Tibial nerve (tissue), 4 donors: Measurements from ENCODE around the gene RNF44. TPM values are rescaled to one million over a fixed set of nuclear protein-coding genes. Genes with fewer than 3 reads are reported as not detected.

Source experiments
- DNase-seq, 2 donors: peaks; one replicate each; pipeline ENCODE4 v3.0.0-alpha.2; 2019; ENCODE audit warnings: low spot score in 2 of 2
- H3K27ac ChIP-seq, 4 donors: fragments of 200-600 bp; sonication (generic) in 3 of 4; one replicate each; pipeline ENCODE4 v1.5.1; 2017 to 2019; ENCODE audit warnings: mild to moderate bottlenecking in 1 of 4
- H3K27me3 ChIP-seq, 2 donors: fragments of 200-600 bp; sonication (generic) in 1 of 2; one replicate each; pipeline versions ENCODE4 v1.5.1 to v1.6.0; 2017 to 2019
- H3K36me3 ChIP-seq, 3 donors: fragments of 200-600 bp; sonication (generic); one replicate each; pipeline ENCODE4 v1.5.1; 2018 to 2019
- H3K4me1 ChIP-seq, 4 donors: fragments of 200-600 bp; sonication (generic) in 3 of 4; one replicate each; pipeline ENCODE4 v1.5.1; 2017 to 2019
- H3K4me3 ChIP-seq, 4 donors: fragments of 200-600 bp; sonication (generic) in 3 of 4; one replicate each; pipeline ENCODE4 v1.5.1; 2017 to 2019; ENCODE audit warnings: mild to moderate bottlenecking in 1 of 4, moderate library complexity in 1 of 4
- H3K9me3 ChIP-seq, 4 donors: fragments of 200-600 bp; sonication (generic) in 3 of 4; one replicate each; pipeline ENCODE4 v1.5.1; 2017 to 2019
- CTCF ChIP-seq, 5 experiments: fragments of 200-600 bp in 3 of 5; fragments of 450-650 bp in 2 of 5; sonication (generic) in 3 of 5; IDR thresholded peaks; one replicate each; pipeline ENCODE4 v1.5.1; 2016 to 2019; ENCODE audit warnings: antibody characterized with exemption in 5 of 5, mild to moderate bottlenecking in 3 of 5, moderate library complexity in 2 of 5
- EP300 ChIP-seq, 2 donors: sonication (generic); formaldehyde crosslinking; IDR thresholded peaks; one replicate each; pipeline ENCODE4 v1.6.1; 2017; ENCODE audit warnings: antibody characterized with exemption in 2 of 2, mild to moderate bottlenecking in 1 of 2
- POLR2A ChIP-seq, 2 donors: fragments of 450-650 bp; IDR thresholded peaks; one replicate each; pipeline ENCODE4 v1.6.1; 2017; ENCODE audit warnings: antibody characterized with exemption in 2 of 2, mild to moderate bottlenecking in 2 of 2, moderate library complexity in 2 of 2
- WGBS, 2 donors: methylation state at CpG; one replicate each; pipeline ENCODE4 v1.1.5; 2018; 5-methylcytosine and 5-hydroxymethylcytosine counted together
- small RNA-seq: library from RNA; depleted of rRNA; stranded (forward); fragments of <200 nt; gene quantifications from one replicate; pipeline ENCODE3, GENCODE V24; 2016
- total RNA-seq, 4 donors: library from RNA; depleted of rRNA; stranded (reverse); fragments of >200 nt; gene quantifications; one replicate each; pipeline ENCODE4 v1.1.0, GENCODE V29; 2016

The RNF44 gene
- total RNA-seq, 4 donors from 2014 or later: 11.1 to 28.5 (median 21.8) TPM

DNA sequence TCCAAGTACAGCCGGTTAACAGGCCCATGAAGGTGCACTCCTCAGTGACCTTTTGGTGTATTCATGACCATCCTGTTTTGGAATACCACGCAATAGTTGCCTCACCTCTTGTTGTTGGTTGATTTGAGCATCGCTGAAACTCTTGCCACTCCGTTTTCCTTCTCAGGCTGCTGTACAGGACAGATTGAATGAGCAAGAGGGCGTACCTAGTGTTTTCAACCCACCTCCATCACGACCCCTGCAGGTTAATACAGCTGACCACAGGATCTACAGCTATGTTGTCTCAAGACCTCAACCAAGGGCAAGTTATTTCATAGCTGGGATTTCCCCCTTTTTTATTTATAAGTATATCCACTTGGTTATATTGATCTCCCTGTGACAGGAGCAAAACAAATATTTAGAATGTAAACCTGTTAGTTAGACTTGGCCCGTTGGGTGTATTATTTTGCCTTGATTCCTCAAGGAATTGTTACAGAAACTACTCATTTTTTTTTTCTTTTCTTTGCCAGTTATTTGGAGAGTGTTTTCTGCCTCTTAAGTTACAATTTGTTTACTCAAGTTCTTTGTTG, 50.9 kb downstream of the RNF44 start:
- H3K4me1 ChIP-seq: peaks cover 0 to 16% (median 0%) of the 10 kb centered on the region in 4 donors
- H3K36me3 ChIP-seq: peaks cover 0 to 65% (median 4%) of the 10 kb centered on the region in 3 donors
- TF ChIP-seq EP300 (IDR thresholded peaks at IDR 0.05) (no peak), CTCF (IDR thresholded peaks at IDR 0.05) (no peak), POLR2A (IDR thresholded peaks at IDR 0.05) (no peak)
- 79 to 84% methylated on average over 7 of the region's 7 CpGs for WGBS, 2 donors
- H3K27ac ChIP-seq: no peak overlapping the region
- DNase-seq: no peak
- no peaks in the 10 kb centered on the region for H3K9me3 ChIP-seq
- no peaks in the 10 kb centered on the region for H3K27me3 ChIP-seq
- H3K4me3 ChIP-seq: no peak overlapping the region

DNA sequence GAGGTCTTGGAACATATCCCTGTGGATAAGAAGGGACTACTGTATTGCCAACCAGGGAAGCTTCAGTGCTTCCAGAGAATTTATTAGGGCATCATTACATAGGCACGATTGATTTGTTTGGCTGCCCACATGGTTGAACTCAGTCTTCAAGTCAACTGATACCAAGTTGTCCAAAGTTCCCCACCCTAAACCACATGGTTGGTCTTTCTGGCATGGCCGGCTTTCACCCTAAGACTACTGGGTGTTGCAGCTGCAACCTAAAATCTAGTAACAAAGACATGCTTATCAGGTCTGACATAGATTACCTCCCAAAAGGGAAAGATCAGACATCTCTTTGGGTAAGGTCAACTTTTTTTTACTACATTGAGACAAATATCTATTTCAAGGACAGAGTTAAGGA, 52.0 kb downstream of the RNF44 start:
- TF ChIP-seq POLR2A (IDR thresholded peaks at IDR 0.05) (no peak), CTCF (IDR thresholded peaks at IDR 0.05) (no peak), EP300 (IDR thresholded peaks at IDR 0.05) (no peak)
- no peaks in the 10 kb centered on the region for H3K9me3 ChIP-seq
- H3K36me3 ChIP-seq: peaks cover 0 to 71% (median 4%) of the 10 kb centered on the region in 3 donors
- no peaks in the 10 kb centered on the region for H3K27me3 ChIP-seq
- H3K4me3 ChIP-seq: no peak overlapping the region
- no peak for DNase-seq
- WGBS, 2 donors: 37 to 67% methylated on average over 2 of the region's 2 CpGs
- H3K4me1 ChIP-seq: peaks cover 0 to 10% (median 0%) of the 10 kb centered on the region in 4 donors
- no peak overlapping the region for H3K27ac ChIP-seq

DNA sequence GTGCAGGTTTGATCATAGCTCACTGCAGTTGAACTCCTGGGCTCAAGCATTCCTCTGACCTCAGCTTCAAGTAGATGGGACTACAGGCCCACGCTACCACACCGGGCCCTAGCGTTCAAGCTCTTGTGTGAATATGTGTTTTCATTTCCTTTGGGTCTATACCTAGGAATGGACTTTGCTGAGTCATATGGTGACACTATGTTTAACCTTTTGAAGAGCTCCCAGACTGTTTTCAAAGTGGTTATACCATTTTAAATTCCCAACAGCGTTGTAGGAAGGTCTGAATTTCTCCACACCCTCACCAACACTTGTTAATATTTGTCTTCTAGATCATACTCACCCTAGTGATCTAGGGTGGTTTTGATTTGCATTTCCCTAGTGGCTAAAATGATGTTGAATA, 55.5 kb downstream of the RNF44 start:
- 95% methylated on average over 4 of the region's 4 CpGs for WGBS, 2 donors
- peaks cover 0 to 41% (median 0%) of the 10 kb centered on the region in 3 donors for H3K36me3 ChIP-seq

More for the DNA sequence above, 55.5 kb downstream of the RNF44 start:
- H3K9me3 ChIP-seq: no peaks in the 10 kb centered on the region
- DNase-seq: no peak
- peaks cover 0 to 9% (median 0%) of the 10 kb centered on the region in 4 donors for H3K4me1 ChIP-seq
- H3K27me3 ChIP-seq: no peaks in the 10 kb centered on the region
- H3K27ac ChIP-seq: no peak overlapping the region
- no peak for TF ChIP-seq EP300 (IDR thresholded peaks at IDR 0.05)
- TF ChIP-seq CTCF (IDR thresholded peaks at IDR 0.05): no peak
- TF ChIP-seq POLR2A (IDR thresholded peaks at IDR 0.05): no peak
- no peak overlapping the region for H3K4me3 ChIP-seq

Small RNA genes lying within 50 kb of the gene (small RNA-seq; reads per million reads assigned to genes)
- gene RF00019: not detected
- not detected for gene RN7SL684P

Other genes with a start within 250 kb of the RNF44 start
- gene KIAA1191, start 175.6 kb downstream of the RNF44 start, total RNA-seq: 10 to 100 TPM; 77.9 to 91.3 (median 90.0) TPM
- gene ARL10, start 171.9 kb downstream of the RNF44 start, total RNA-seq: 10 to 100 TPM; 12.0 to 54.6 (median 16.9) TPM
- gene NOP16, start 148.8 kb downstream of the RNF44 start, total RNA-seq: 10 to 100 TPM in 1 of 4 donors, 1 to 10 TPM in 3; 6.1 to 17.7 (median 6.6) TPM
- 10 to 100 TPM; 54.3 to 96.3 (median 85.1) TPM for gene HIGD2A, start 148.7 kb downstream of the RNF44 start, total RNA-seq
- gene CLTB, start 120.9 kb downstream of the RNF44 start, total RNA-seq: 100 to 1,000 TPM; 183 to 233 (median 197) TPM
- 10 to 100 TPM; 23.0 to 30.8 (median 29.4) TPM for gene FAF2, start 89.0 kb downstream of the RNF44 start, total RNA-seq
- not detected for gene CDHR2, start 11.9 kb upstream of the RNF44 start, total RNA-seq
- gene GPRIN1, start 72.8 kb upstream of the RNF44 start, total RNA-seq: under 1 TPM in 2 of 4 donors, not detected in 2; 0.22 to 0.90 TPM
- gene SNCB, start 93.1 kb upstream of the RNF44 start, total RNA-seq: not detected
- not detected for gene EIF4E1B, start 93.3 kb upstream of the RNF44 start, total RNA-seq
- 10 to 100 TPM; 11.0 to 25.8 (median 14.3) TPM for gene TSPAN17, start 110.1 kb upstream of the RNF44 start, total RNA-seq